NCI-H1417 treated with DMSO at 0.1 percent for 48 hours (cell line): ENCODE data around the gene NUBP2.

ENCODE experiments used
- DNase-seq: peaks from one replicate; lab custom pipeline; 2025; lab: John Stamatoyannopoulos, UW

The NUBP2 gene

GRCh38 chr16:1758923-1759322 is 23.8 kb upstream of the NUBP2 start:
- DNase-seq, result no peak

DNA sequence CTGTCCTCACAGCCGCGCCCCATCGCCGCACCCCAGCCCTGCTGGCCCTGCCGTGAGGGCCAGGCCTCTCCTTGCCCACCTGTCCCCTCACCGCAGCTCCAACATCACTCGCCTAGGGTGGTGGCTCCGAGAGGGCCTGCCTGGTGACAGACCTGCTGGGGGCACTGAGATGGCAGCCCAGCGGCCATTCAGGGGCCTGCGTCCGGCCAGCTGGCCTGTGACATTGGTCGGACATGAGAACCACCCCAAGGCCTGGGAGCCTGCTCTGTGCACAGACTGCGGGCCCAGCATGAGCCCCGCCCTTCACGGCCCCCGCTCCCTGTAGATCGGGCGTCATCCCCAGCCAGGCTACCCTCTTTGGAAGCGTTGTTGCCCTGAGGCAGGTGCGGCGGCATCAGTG is 23.2 kb upstream of the NUBP2 start:
- no peak for DNase-seq

- no peak for DNase-seq
These were observed 21.8 kb upstream of the NUBP2 start for GRCh38 chr16:1760911-1761310.

GRCh38 chr16:1761751-1762150 is 21.0 kb upstream of the NUBP2 start:
- DNase-seq, result no peak

DNA sequence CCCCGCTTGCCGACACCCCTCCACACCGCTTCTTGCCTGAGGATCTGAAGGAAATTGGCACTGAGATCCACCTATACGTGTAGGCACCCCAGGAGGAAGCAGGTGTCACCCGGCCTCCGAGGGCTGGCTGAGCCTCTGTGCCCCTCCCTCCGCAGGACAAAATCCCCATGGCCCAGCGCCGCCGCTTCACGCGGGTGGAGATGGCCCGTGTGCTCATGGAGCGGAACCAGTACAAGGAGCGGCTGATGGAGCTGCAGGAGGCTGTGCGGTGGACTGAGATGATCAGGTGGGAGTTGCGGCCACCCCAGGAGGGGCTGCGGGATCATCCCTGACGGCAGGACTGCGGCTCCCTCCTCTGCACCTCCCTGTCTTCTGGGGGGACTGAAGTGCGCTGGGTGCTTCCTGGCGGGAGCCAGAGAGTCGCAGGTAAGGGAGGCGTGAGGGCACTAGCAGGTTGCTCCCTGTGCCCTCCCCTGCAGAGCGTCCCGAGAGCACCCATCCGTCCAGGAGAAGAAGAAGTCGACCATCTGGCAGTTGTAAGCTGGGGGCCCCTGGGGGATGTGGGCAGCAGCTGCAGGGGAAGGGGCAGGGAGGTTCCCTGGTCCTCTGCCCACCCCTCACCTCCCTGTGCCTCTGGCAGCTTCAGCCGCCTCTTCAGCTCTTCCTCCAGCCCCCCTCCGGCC is 20.4 kb upstream of the NUBP2 start:
- no peak for DNase-seq

GRCh38 chr16:1762879-1763520 is 19.8 kb upstream of the NUBP2 start:
- DNase-seq, result no peak

DNA sequence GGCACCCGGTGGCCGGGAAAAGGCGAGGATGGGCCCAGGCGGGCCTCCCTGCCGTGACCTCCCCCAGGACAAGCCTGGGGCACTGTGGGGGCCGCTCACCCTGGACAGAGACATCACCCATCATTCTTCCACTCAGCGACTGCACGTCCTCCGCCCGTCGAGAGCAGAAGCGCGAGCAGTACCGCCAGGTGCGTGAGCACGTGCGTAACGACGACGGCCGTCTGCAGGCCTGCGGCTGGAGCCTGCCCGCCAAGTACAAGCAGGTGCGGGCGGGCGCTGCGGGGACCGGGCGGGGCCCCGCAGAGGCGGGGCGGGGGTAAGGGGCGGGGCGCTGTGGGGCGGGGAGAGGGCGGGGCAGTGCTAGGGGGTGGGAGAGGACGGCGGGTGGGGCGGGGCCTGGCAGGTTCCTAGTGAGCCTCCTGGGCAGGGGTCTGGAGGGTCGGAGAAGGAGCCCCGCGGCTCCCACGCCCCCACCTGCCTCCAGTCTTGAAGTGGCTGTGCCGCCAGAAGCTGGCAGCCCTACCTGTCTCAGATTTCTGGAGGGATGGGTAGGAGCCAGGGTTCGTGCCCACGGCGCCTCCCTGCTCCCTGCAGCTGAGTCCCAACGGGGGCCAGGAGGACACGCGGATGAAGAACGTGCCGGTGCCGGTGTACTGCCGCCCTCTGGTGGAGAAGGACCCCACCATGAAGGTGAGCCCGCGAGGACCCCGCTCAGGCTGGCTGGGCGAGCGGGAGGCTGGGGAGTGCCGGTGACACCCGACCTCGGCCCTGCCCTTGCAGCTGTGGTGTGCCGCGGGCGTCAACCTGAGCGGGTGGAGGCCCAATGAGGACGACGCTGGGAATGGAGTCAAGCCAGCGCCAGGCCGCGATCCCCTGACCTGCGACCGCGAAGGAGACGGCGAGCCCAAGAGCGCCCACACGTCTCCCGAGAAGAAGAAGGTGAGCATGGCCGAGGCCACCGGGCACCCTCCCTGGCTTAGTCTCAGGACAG is 18.9 kb upstream of the NUBP2 start:
- DNase-seq, result no peak

GRCh38 chr16:1764971-1765370 is 17.8 kb upstream of the NUBP2 start:
- no peak for DNase-seq

DNA sequence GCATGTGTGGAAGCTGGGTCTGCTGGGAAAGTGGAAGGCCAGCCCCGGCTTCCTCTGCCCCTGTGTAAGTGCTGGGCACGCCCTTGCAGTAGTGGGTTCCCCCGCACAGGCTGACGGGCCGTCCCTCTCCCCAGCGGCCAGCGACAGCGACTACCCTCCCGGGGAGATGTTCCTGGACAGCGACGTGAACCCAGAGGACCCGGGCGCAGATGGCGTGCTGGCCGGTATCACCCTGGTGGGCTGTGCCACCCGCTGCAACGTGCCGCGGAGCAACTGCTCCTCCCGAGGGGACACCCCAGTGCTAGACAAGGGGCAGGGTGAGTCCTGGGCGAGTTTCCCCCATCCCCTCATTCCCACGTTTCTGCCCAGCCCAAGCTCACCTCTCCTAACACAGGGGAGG is 16.9 kb upstream of the NUBP2 start:
- no peak for DNase-seq

- DNase-seq, result no peak
These were observed 16.5 kb upstream of the NUBP2 start for GRCh38 chr16:1766231-1766630.

DNA sequence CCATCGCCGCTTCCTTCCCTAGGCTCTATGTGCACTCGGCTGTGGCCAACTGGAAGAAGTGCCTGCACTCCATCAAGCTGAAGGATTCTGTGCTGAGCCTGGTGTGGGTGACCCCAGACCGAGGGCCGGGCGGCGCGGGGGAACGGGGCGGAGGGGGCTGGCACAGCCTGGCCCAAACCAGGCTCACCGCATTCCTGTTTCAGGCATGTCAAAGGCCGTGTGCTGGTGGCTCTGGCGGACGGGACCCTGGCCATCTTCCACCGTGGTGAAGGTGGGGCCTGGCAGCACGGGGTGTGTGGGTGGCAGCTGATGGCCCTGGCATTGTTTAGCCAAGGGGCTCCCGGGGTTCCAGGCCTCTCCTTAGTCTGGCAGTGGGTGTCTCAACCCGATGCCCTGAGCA is 16.1 kb upstream of the NUBP2 start:
- no peak for DNase-seq

DNA sequence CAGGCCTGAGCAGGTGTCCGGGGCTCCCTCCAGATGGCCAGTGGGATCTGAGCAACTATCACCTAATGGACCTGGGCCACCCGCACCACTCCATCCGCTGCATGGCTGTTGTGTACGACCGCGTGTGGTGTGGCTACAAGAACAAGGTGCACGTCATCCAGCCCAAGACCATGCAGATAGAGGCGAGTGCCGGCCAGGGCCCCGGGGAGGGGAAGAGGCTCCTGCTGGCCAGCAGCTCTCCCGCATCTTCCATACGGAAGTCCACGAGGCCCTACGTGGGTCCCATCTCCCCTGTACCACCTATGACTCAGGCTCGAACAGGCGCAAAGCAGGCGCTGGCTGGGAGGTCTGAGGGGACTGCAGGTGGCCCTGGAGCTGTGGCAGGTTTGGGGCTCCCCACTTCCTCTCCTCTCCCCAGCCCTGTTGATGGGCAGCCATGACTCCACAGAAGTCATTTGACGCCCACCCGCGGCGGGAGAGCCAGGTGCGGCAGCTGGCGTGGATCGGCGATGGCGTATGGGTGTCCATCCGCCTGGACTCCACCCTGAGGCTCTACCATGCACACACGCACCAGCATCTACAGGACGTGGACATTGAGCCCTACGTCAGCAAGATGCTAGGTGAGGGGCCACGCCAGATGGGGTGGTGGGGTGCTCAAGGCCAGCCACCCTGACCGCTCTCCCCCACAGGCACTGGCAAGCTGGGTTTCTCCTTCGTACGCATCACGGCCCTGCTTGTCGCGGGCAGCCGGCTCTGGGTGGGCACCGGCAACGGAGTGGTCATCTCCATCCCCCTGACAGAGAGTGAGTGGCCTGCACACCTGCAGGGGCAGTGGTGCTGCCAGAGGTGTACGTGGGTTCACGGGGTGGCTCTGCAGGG is 15.4 kb upstream of the NUBP2 start:
- DNase-seq, result no peak

GRCh38 chr16:1768061-1768766 is 14.5 kb upstream of the NUBP2 start:
- DNase-seq, result no peak

GRCh38 chr16:1768767-1769401 is 13.9 kb upstream of the NUBP2 start:
- no peak for DNase-seq

GRCh38 chr16:1769402-1770300 is 13.1 kb upstream of the NUBP2 start:
- no peak for DNase-seq

GRCh38 chr16:1770328-1771187 is 12.2 kb upstream of the NUBP2 start:
- DNase-seq, result no peak

GRCh38 chr16:1771188-1771863 is 11.4 kb upstream of the NUBP2 start, which contains the start of gene NME3:
Gene NME3, minus strand, starts transcription at chr16:1771543. Its CDS starts 9 bp downstream, at chr16:1771534.
- no peak for DNase-seq

DNA sequence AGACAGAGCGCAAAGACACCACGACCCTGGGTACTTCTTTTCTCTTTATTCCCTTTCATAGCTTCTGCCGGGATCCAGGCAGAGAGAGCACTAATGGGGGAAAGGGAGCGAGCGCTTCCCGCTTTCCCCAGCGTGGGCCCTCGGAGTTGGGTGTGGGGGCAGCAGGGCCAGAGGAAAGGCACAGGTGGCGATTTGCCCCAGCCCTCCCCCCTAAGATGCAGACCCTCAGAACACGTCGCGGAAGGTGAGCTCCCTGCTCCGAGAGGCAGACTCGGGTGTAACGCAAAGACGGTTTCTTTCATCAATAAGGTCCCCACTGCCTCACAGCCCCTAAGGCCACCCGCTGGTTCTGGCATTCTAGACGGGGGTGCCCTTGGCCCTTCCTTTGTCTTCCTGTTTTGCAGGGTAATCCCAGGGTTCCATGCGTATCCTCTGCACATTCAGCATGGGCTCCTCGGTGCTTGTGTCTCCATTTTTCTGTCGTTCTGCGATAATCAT is 10.8 kb upstream of the NUBP2 start:
- DNase-seq, result no peak
